Cortex of kidney (tissue), 1 donor: ENCODE data around the gene CDH15.
"Not testable (repeated sequence)": the region's sequence is repeated elsewhere in the genome, so short reads cannot be mapped to it uniquely, and the experiment has no call there.

Experiments used
- DNase-seq: peaks from one replicate; lab custom pipeline; 2025; lab: John Stamatoyannopoulos, UW

Gene CDH15

DNA sequence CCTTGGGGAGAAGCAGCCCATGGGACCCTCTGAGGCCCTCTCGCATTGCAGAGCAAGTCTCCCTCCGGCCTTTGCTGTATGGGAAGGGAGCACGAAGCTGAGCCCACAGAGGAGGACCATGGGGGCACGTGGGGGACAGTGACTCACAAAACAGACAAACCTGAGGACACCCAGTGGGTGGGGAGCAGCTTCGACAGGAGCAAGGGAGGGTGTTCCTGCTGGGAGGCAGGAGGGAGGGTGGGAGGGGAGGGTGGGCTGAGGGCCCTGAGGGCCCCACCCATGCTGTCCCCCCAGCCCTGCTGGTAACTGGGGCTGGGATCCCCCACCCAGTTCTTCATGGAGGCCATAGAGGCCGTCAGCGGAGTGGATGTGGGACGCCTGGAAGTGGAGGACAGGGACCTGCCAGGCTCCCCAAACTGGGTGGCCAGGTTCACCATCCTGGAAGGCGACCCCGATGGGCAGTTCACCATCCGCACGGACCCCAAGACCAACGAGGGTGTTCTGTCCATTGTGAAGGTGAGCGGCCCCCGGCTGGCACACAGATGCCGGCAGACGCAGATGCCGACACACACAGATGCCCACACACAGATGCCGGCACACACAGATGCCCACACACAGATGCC lies 16.3 kb downstream of the CDH15 start:
- no peak for DNase-seq

DNA sequence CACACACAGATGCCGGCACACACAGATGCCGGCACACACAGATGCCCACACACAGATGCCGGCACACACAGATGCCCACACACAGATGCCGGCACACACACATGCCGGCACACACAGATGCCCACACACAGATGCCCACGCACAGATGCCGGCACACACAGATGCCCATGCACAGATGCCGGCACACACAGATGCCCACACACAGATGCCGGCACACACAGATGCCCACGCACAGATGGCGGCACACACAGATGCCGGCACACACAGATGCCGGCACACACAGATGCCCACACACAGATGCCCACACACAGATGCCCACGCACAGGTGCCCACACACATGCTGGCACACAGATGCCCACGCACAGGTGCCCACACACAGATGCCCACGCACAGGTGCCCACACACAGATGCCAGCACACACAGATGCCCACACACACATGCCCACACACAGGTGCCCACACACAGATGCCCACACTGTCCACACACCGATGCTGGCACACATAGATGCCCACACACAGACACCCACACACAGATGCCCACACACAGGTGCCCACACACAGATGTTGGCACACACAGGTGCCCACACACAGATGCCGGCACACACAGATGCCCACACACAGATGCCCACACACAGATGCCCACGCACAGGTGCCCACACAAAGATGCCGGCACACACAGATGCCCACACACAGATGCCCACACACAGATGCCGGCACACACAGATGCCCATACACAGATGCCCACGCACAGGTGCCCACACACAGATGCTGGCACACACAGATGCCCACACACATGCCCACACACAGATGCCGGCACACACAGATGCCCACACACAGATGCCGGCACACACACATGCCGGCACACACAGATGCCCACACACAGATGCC lies 17.2 kb downstream of the CDH15 start:
- not testable (repeated sequence) for DNase-seq

DNA sequence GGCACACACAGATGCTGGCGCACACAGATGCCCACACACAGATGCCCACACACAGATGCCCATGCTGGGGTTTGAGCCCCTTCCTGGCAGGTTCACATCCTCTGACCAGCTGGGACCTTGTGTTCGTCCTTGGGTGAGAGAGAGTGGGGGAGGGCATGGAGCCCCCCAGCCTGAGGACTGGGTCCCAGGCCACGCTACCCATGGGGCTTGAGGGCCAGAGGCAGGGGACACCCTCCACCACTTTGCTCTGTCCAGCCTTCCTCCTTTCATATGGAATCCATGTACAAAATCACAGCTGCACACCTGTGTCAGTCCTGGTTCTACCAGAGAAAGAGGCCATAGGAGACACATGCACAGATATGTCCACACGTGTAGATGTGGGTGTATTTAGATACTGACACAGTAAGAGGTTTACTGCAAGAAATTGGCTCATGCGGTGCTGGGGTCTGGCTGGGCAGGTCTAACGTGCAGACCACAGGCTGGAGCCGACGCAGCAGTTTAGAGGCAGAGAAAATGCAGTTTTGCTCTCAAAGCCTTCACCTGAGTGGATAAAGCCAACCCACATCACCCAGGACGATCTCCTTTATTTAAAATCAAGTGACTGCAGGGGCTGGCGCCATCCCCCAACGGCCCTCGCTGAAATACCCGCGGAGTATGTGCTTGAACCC lies 17.9 kb downstream of the CDH15 start:
- DNase-seq = no peak

DNA sequence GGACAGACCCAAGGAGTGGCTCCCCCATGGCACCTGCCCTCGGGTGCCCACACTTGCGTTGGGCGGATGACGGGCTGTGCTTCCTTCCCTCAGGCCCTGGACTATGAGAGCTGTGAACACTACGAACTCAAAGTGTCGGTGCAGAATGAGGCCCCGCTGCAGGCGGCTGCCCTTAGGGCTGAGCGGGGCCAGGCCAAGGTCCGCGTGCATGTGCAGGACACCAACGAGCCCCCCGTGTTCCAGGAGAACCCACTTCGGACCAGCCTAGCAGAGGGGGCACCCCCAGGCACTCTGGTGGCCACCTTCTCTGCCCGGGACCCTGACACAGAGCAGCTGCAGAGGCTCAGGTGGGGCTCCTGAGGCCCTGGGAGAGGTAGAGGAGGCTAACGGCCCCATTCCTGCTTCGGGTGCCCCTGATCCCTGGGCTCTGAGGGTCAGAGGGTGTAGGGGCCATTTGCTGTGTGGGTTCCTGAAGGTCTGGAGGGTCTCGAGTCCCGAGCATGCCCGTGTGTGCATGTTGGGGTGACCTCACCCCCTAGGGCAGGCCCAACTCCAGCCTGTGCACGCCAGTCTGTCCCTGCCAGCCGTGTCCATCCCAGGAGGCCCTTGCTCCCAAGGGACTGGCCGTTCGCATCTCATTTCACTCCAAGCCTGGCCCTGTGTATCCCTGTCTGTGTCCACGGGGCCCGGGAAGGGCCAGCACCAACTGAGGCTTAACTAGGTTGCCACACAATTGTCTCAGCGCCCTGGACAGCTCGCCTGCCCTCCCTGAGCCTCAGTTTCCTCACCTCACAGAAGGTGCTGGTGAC lies 18.8 kb downstream of the CDH15 start:
- no peak for DNase-seq

DNA sequence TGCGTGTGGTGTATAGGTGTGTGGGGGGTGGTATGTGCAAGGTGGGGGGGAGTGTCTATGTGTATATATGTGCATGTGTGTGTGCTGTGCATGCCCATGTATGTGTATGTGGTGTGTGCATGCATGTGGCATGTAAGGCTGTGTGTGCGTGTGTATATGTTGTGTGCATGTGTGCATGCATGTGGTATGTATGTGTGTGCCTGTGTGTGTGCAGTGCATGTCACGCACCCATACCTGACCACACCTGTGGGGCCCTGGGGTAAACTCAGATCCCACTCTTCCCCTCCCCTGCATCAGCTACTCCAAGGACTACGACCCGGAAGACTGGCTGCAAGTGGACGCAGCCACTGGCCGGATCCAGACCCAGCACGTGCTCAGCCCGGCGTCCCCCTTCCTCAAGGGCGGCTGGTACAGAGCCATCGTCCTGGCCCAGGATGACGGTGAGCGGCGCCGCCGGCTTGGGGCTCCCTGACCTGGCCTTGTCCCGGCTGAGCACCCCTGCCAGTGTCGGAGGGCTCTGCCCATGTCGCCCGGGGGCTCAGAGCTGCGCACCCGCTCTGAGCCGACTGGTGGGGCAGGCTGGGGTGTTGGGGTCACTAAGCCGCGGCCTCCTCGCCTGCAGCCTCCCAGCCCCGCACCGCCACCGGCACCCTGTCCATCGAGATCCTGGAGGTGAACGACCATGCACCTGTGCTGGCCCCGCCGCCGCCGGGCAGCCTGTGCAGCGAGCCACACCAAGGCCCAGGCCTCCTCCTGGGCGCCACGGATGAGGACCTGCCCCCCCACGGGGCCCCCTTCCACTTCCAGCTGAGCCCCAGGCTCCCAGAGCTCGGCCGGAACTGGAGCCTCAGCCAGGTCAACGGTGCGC lies 19.7 kb downstream of the CDH15 start:
- DNase-seq = no peak

DNA sequence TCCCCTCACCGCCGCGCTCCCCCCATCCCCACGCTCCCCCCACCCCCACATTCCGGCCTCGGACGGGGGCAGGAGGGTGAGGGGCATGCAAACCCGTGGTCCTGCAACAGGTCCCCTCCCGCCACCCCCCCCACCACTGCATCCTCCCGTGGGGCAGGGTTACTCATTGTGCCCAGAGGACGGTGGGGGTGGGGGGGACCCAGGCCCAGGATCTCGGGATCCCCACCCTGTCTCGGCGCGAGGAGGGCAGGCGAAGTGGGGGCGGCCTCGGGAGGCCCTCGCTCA lies 20.3 kb downstream of the CDH15 start:
- DNase-seq = no peak

DNA sequence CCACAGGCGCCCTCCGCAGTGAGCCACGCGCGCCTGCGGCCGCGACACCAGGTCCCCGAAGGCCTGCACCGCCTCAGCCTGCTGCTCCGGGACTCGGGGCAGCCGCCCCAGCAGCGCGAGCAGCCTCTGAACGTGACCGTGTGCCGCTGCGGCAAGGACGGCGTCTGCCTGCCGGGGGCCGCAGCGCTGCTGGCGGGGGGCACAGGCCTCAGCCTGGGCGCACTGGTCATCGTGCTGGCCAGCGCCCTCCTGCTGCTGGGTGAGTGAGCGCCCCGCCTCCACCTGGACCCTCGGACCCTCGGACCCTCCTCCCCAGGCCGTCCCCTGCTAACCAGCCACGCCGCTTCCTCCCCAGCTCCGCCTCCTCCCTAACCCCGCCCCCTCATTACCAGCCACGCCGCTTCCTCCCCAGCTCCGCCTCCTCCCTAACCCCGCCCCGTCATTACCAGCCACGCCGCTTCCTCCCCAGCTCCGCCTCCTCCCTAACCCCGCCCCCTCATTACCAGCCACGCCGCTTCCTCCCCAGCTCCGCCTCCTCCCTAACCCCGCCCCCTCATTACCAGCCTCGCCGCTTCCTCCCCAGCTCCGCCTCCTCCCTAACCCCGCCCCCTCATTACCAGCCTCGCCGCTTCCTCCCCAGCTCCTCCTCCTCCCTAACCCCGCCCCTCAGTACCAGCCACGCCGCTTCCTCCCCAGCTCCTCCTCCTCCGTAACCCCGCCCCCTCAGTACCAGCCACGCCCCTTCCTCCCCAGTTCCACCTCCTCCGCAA lies 20.8 kb downstream of the CDH15 start:
- not testable (repeated sequence) for DNase-seq

DNA sequence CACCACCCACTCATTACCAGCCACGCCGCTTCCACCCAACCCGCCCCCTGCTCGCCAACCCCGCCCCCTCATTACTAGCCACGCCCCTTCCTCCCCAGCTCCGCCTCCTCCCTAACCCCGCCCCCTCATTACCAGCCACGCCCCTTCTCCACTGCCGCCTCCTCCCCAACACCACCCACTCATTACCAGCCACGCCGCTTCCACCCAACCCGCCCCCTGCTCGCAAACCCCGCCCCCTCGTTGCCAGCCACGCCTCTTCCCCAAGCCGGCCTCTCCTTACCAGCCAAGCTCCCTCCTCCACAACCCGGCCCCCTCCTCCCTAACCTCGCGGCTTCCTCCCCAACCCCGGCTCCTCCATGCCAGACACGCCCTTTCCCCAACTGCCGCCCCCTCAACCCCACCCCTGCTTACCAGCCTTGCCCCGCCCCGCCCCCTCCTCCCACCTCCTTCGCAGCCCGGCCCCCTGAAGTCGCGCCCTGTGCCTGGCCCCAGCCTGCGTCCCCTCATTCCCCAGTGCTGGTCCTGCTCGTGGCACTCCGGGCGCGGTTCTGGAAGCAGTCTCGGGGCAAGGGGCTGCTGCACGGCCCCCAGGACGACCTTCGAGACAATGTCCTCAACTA lies 21.5 kb downstream of the CDH15 start:
- DNase-seq = no peak

DNA sequence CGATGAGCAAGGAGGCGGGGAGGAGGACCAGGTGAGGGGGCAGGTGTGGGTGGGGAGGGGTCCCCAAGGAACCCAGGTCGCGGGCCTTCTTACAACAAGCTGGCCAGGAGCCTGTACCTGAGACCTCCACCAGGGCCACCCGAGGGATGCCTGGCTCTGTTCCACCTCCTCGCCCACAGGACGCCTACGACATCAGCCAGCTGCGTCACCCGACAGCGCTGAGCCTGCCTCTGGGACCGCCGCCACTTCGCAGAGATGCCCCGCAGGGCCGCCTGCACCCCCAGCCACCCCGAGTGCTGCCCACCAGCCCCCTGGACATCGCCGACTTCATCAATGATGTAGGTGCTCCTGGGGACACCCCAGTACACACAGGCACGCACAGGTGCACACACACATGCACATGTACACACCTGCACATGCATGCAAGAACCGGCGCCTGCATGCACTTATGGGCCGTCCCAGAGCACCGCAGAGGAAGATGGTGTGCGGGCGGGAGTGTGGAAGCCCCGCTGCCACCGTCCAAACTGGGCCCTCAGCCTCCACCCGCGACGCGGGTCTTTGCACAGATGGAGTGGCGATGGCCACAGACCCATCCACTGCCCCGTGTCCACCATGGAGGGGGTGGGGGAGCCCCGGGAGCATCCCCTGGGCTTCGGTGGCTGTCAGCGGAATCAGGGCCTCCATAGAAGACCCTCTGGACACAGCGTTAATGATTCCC lies 22.2 kb downstream of the CDH15 start:
- no peak for DNase-seq

DNA sequence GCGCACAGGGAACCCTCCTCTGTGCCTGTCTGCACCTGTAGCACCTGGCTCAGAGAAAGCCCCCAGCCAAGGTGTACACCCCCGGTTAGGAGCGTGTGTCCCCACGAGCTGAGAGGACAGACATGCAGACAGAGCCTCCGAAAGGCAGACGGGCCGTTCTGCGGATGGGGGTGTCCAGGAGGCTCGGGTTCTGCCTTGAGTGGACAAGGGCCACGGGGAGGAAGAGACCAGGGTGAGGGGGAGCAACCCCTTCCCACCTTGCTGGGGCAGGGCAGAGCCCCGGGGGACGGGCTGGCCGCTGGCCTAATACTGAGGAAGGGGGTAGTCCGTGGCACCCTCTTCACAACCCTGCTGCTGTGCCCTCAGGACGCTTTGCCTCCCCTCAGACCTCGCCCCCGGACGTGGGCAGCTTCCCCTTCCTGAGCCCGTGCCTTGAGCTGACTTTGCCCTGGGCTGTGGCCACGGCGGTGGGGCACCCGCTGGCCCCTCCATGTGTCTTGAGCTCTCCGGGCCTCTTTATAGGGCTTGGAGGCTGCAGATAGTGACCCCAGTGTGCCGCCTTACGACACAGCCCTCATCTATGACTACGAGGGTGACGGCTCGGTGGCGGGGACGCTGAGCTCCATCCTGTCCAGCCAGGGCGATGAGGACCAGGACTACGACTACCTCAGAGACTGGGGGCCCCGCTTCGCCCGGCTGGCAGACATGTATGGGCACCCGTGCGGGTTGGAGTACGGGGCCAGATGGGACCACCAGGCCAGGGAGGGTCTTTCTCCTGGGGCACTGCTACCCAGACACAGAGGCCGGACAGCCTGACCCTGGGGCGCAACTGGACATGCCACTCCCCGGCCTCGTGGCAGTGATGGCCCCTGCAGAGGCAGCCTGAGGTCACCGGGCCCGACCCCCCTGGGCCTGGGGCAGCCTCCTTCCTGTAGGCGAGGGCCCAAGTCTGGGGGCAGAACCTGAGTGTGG lies 23.1 kb downstream of the CDH15 start:
- no peak for DNase-seq

DNA sequence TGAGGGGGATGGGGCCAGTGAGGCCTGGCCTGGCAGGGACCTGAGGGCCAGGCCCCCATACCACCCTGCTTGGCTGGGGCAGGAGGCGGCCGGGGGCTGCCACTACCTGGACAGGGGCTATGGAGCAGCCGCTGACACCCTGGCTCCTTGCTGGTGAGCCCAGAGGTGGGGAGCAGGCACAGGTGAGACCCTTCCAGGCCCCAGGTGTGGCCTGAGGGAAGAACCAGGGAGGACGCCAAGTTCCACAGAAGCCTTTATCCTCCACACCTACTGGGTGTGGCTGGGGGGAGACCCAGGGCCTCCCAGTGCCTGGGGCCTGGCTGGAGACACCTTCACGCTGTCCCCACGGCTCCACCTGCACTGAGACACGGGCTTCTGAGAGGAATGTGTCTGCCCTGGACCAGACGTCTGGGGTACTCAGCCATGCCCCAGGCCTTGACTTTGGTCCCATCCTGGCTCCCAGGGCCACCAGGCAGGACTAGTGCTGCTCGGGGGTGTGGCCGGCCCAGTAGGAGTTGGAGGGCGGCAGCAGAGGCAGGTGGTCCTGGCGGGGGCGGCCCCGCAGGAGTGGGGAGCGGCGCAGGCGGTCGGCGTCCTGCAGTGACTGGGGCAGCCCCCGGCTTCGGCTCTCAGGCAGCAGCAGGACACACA lies 24.1 kb downstream of the CDH15 start:
- no peak for DNase-seq

DNA sequence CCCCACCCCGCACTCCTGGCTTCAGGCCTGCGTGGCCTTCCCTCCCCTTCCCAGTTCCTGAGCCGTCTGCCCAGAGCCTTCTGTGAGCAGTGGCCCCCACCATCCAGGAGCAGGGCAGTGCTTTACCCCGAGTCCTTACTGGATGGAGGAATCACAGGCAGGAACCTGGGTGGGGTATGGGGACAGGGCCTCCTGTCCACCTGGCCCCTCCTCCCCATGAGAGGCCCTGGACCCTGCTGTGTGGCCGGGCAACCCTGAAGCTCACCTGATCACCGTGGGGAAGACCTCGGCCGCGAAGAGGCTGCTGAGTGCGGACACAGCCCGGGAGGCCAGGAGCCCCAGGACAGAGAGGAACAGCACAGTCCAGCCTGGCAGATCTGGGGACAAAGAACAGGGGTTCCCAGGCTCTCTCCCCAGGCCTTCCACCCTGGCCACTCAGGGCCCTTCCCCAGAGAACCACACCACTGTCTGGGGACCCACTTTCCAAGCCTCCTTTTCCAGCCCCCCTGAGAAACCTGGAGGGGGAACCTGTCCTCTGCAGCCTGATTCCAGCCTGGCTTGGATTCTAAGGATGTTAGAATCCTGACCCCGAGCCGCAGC lies 25.6 kb downstream of the CDH15 start:
- no peak for DNase-seq

DNA sequence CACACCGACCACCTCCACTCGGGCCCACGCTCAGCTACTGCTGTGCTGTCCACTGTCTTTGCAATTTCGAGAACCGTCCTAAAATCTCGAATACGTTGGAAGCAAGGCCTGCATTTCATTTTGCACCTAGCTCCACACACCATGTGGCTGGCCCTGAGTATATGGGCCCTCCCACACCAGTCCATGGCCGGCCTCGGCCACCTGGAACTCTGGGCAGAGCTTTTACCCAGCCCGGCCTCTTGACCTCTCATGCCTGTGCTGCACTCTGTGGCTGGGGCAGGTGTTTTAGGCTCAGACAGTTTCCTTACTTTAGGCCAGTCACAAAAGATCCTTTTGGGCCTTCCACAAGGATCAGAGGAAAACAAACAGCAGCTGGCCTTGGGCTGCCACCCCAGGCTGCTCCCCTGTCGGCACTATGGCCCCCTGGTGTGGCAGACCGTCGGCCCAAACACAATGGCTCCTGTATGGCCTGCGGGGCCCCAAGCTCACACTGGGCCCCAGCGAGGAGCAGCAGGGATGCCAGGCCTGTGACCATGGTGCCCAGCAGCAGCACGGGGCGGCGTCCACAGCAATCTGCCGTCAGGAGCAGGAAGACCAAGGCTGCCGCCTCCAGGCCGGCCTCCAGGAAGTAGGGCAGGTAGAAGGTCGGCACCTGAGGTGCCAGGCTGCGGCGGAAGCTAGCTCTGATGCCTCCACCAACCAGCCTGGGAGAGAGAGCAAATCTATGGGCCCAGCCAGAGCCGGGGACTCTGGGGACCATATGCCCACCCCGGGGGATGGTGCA lies 26.3 kb downstream of the CDH15 start:
- no peak for DNase-seq

DNA sequence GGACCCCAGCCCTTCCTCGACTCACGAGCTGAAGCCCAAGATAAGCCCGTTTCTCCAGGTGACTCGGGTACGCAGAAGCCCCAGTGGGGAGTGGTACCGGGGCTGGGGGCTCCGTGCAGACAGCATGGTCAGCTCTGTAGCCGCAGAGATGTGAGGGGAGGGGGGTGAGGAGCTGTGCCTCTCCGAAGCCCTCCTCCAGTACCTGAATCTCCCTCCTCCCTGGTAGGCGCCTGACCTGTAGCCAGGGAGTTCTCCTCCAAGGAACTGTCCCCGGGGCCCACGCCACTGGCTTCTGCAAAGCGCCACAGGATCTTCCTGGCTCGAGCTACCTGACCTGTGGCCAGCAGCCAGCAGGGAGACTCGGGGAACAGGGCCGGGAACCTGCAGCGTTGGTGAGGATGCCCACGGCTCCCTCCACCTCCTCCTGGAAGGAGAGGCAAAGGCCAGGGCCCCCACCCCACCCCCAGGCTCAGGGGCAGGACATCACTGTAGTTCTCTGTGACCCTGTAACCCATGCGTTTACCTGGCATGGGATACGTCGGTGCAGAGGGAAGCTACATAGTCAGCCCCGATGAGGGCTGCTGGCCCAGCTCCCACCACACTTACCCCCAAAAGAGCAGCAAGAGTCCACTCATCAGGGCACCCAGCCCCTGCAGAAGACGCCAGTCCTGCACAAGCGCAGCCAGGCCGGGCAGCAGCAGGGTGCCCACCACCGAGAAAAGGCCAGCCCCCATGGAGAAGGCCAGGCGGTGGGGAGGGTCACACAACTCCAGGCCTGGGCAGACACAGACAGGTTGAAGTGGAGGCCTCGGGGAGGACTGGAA lies 27.1 kb downstream of the CDH15 start:
- no peak for DNase-seq

DNA sequence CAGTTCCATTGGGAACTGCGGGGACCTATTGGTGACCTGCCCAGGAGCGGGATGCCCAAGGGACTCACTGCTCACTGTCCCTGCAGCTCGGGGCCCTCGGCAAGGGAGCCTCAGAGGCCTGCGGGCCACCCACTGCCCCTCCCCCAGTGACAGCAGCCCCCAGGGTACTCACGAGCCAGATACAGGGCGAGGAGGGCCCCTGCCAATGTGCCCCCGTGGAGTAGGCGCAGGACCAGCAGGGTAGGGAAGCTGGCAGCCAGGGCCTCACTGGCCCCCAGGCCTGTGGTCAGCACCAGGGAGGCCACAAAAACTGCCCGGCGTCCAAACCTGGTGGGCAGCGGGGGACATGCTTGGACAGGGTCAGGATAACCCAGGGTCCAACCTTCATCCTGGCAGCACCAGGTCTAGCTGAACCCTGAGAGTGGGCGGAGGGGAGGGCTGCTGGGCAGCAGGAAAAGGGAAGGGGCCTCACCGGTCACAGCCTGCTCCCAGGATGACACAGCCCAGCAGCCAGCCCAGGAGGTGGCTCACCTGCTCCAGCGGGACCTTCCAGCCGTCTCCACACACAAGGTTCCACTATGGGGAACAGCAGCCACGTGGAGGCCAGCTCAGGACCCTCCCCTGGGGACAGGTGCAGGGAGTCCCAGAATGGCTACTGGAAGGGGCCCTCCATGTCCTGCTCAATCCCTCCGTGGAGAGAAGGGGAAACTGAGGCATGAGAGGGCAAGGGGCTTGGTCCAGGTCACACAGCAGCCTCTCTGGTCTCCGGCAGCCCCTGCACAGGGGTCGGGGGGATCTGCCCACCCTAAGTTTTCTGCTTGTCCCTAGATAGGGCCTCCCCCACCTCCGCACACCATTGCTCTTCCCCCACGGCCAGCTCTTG lies 27.9 kb downstream of the CDH15 start:
- no peak for DNase-seq
